ENCODE data around the gene SLC4A5.

GRCh38 chr2:74392449-74392743 lies 49.2 kb upstream of the SLC4A5 start:
- no peak for TF ChIP-seq CTCF (IDR thresholded peaks at IDR 0.05 in 8 of 11, conservative IDR thresholded peaks at IDR 0.05 in 3 of 11)
- no peak for TF ChIP-seq POLR2A (IDR thresholded peaks at IDR 0.05)
- no peak for TF ChIP-seq POLR2AphosphoS5 (IDR thresholded peaks at IDR 0.05)
